WTC11 (cell line): ENCODE measurements around the gene MUC6. TPM values are rescaled to one million over a fixed set of nuclear protein-coding genes. Genes with fewer than 3 reads are reported as not detected.

ENCODE experiments used
- ATAC-seq: fragments of 200-7000 bp; cut with Tn5 transposase; 2 replicates; pipeline ENCODE4 v1.10.0; 2021; ENCODE audit warnings: mild to moderate bottlenecking, moderate library complexity
- CTCF ChIA-PET: fragments of 300-600 bp; sonication (Branson Sonifier 250); formaldehyde crosslinking; loops from one replicate; lab custom pipeline; 2021; ENCODE audit warnings: antibody characterized with exemption; lab: Charles Lee
- POLR2A ChIA-PET: fragments of 350-600 bp; sonication (Branson Sonifier 250); formaldehyde crosslinking; loops from one replicate; lab custom pipeline; 2021; ENCODE audit warnings: antibody characterized with exemption; lab: Charles Lee
- DNase-seq: peaks from one replicate; pipeline ENCODE4 v3.0.0; 2021; ENCODE audit warnings: low spot score
- H3K27ac Mint-ChIP-seq: 2 replicates; pipeline ENCODE4 v1.8.0; 2021; ENCODE audit warnings: mixed read lengths
- H3K27me3 Mint-ChIP-seq: 2 replicates; pipeline ENCODE4 v1.8.0; 2021; ENCODE audit warnings: low read depth, mild to moderate bottlenecking, moderate library complexity, mixed read lengths
- H3K36me3 Mint-ChIP-seq: 2 replicates; pipeline ENCODE4 v1.8.0; 2021; ENCODE audit warnings: mixed read lengths
- H3K4me1 Mint-ChIP-seq: 2 replicates; pipeline ENCODE4 v1.8.0; 2022; ENCODE audit warnings: mixed read lengths
- H3K4me3 Mint-ChIP-seq: 2 replicates; pipeline ENCODE4 v1.8.0; 2021; ENCODE audit warnings: mild to moderate bottlenecking, moderate library complexity, mixed read lengths
- H3K9me3 Mint-ChIP-seq: 2 replicates; pipeline ENCODE4 v1.8.0; 2021; ENCODE audit warnings: mixed read lengths
- CDX4 ChIP-seq: fragments of 250-450 bp; sonication (Bioruptor Pico); IDR thresholded peaks from 2 replicates; pipeline ENCODE4 v1.9.0; 2021; ENCODE audit warnings: moderate library complexity, mild to moderate bottlenecking, inconsistent platforms, borderline replicate concordance
- FOXK1 ChIP-seq: sonication (generic); formaldehyde crosslinking; IDR thresholded peaks from 2 replicates; pipeline ENCODE4 v1.8.0; 2022; ENCODE audit warnings: mild to moderate bottlenecking, moderate library complexity, missing genetic modification reagents
- JAZF1 ChIP-seq: fragments of 250-450 bp; sonication (Bioruptor Pico); IDR thresholded peaks from 2 replicates; pipeline ENCODE4 v1.9.0; 2021; ENCODE audit warnings: moderate library complexity, mild to moderate bottlenecking, inconsistent platforms
- NR1H2 ChIP-seq: sonication (generic); formaldehyde crosslinking; IDR thresholded peaks from 2 replicates; pipeline ENCODE4 v1.9.0; 2021; ENCODE audit warnings: mild to moderate bottlenecking, moderate library complexity, missing genetic modification reagents
- PRDM15 ChIP-seq: sonication (generic); formaldehyde crosslinking; IDR thresholded peaks from 2 replicates; pipeline ENCODE4 v1.8.0; 2022; ENCODE audit warnings: missing genetic modification reagents
- SOX15 ChIP-seq: fragments of 250-450 bp; sonication (Bioruptor Pico); IDR thresholded peaks from 2 replicates; pipeline ENCODE4 v1.9.0; 2021; ENCODE audit warnings: mild to moderate bottlenecking
- TEAD1 ChIP-seq: sonication (generic); formaldehyde crosslinking; IDR thresholded peaks from 2 replicates; pipeline ENCODE4 v1.8.0; 2022; ENCODE audit warnings: mild to moderate bottlenecking, missing genetic modification reagents
- TEAD4 ChIP-seq: sonication (generic); formaldehyde crosslinking; IDR thresholded peaks from 2 replicates; pipeline ENCODE4 v1.8.0; 2022; ENCODE audit warnings: mild to moderate bottlenecking, missing genetic modification reagents
- TP53 ChIP-seq: sonication (generic); formaldehyde crosslinking; IDR thresholded peaks from 2 replicates; pipeline ENCODE4 v1.8.1; 2023; ENCODE audit warnings: mild to moderate bottlenecking, missing genetic modification reagents
- USF2 ChIP-seq: sonication (generic); formaldehyde crosslinking; IDR thresholded peaks from 2 replicates; pipeline ENCODE4 v1.8.1; 2023; ENCODE audit warnings: mild to moderate bottlenecking, missing genetic modification reagents, moderate library complexity
- ZNF138 ChIP-seq: sonication (generic); formaldehyde crosslinking; conservative IDR thresholded peaks from 2 replicates; pipeline ENCODE4 v1.8.1; 2022; ENCODE audit warnings: mild to moderate bottlenecking, moderate library complexity, missing genetic modification reagents
- ZNF396 ChIP-seq: fragments of 250-450 bp; sonication (Bioruptor Pico); IDR thresholded peaks from 2 replicates; pipeline ENCODE4 v1.8.0; 2021; ENCODE audit warnings: mild to moderate bottlenecking, moderate library complexity, borderline replicate concordance
- ZNF416 ChIP-seq: fragments of 250-450 bp; sonication (Bioruptor Pico); IDR thresholded peaks from 2 replicates; pipeline ENCODE4 v1.9.0; 2021; ENCODE audit warnings: mild to moderate bottlenecking, inconsistent platforms
- total RNA-seq: library from RNA; stranded (reverse); gene quantifications from 3 replicates; pipeline ENCODE4 v1.2.3, GENCODE V29; 2021
- TF ChIP-seq, protein P1 (sequence below): sonication (generic); formaldehyde crosslinking; IDR thresholded peaks from 2 replicates; pipeline ENCODE4 v1.8.1; 2022; ENCODE audit warnings: mild to moderate bottlenecking, moderate library complexity, missing genetic modification reagents
- TF ChIP-seq, protein P2 (sequence below): sonication (generic); formaldehyde crosslinking; IDR thresholded peaks from 2 replicates; pipeline ENCODE4 v1.8.1; 2023; ENCODE audit warnings: mild to moderate bottlenecking, missing genetic modification reagents, borderline replicate concordance
- TF ChIP-seq, protein P3 (sequence below): sonication (generic); formaldehyde crosslinking; IDR thresholded peaks from 2 replicates; pipeline ENCODE4 v1.8.1; 2022; ENCODE audit warnings: mild to moderate bottlenecking, missing genetic modification reagents, moderate library complexity, borderline replicate concordance

The MUC6 gene
- total RNA-seq, 1 experiment from 2014 or later = 0.13 TPM

DNA sequence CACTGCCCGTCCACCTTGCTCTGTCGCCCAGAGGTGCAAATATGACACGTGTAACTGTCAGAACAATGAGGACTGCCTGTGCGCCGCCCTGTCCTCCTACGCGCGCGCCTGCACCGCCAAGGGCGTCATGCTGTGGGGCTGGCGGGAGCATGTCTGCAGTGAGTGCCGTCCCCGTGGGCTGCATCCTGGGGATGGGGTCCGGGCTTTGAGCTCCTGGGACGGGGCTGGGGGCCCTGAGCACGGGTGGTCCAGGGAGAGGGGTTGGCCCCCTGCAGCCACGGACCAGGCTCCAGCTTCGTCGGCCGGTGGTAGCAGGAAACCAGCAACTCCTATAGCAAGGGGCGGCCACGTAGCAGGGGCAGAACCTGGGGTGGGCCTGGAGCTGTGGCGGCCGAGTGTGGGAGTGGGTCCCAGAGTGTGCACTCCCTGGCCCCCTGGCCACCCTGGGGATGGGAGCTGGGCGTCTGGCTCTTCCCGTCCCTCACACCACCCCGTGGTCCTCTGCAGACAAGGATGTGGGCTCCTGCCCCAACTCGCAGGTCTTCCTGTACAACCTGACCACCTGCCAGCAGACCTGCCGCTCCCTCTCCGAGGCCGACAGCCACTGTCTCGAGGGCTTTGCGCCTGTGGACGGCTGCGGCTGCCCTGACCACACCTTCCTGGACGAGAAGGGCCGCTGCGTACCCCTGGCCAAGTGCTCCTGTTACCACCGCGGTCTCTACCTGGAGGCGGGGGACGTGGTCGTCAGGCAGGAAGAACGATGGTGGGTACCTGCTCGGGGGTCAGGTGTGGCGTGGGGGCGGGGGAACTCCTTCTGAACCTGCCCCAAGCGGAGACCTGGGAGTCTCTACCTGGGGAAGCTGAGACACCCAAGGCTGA, 48.3 kb upstream of the MUC6 start:
- Mint-ChIP-seq H3K4me1 (no peaks in the 10 kb centered on the region), H3K27me3 (no peaks in the 10 kb centered on the region; the same call in 1 of the 2 replicates), H3K36me3 (no peaks in the 10 kb centered on the region), H3K27ac (no peak overlapping the region), H3K9me3 (no peaks in the 10 kb centered on the region), H3K4me3 (no peak overlapping the region)
- TF ChIP-seq TEAD4 (CRISPR knock-in tag) (no peak), PRDM15 (CRISPR knock-in tag) (no peak), USF2 (CRISPR knock-in tag) (no peak), ZNF396 (CRISPR knock-in tag) (no peak), JAZF1 (CRISPR knock-in tag) (no peak), NR1H2 (CRISPR knock-in tag) (no peak), CDX4 (CRISPR knock-in tag) (no peak), ZNF416 (CRISPR knock-in tag) (no peak), ZNF138 (no peak), TP53 (no peak), FOXK1 (no peak), TEAD1 (no peak), SOX15 (CRISPR knock-in tag) (no peak)
- TF ChIP-seq, protein P1, sequence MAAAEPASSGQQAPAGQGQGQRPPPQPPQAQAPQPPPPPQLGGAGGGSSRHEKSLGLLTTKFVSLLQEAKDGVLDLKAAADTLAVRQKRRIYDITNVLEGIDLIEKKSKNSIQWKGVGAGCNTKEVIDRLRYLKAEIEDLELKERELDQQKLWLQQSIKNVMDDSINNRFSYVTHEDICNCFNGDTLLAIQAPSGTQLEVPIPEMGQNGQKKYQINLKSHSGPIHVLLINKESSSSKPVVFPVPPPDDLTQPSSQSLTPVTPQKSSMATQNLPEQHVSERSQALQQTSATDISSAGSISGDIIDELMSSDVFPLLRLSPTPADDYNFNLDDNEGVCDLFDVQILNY (CRISPR knock-in tag) = no peak
- TF ChIP-seq, protein P2, sequence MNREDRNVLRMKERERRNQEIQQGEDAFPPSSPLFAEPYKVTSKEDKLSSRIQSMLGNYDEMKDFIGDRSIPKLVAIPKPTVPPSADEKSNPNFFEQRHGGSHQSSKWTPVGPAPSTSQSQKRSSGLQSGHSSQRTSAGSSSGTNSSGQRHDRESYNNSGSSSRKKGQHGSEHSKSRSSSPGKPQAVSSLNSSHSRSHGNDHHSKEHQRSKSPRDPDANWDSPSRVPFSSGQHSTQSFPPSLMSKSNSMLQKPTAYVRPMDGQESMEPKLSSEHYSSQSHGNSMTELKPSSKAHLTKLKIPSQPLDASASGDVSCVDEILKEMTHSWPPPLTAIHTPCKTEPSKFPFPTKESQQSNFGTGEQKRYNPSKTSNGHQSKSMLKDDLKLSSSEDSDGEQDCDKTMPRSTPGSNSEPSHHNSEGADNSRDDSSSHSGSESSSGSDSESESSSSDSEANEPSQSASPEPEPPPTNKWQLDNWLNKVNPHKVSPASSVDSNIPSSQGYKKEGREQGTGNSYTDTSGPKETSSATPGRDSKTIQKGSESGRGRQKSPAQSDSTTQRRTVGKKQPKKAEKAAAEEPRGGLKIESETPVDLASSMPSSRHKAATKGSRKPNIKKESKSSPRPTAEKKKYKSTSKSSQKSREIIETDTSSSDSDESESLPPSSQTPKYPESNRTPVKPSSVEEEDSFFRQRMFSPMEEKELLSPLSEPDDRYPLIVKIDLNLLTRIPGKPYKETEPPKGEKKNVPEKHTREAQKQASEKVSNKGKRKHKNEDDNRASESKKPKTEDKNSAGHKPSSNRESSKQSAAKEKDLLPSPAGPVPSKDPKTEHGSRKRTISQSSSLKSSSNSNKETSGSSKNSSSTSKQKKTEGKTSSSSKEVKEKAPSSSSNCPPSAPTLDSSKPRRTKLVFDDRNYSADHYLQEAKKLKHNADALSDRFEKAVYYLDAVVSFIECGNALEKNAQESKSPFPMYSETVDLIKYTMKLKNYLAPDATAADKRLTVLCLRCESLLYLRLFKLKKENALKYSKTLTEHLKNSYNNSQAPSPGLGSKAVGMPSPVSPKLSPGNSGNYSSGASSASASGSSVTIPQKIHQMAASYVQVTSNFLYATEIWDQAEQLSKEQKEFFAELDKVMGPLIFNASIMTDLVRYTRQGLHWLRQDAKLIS = no peak
- TF ChIP-seq, protein P3, sequence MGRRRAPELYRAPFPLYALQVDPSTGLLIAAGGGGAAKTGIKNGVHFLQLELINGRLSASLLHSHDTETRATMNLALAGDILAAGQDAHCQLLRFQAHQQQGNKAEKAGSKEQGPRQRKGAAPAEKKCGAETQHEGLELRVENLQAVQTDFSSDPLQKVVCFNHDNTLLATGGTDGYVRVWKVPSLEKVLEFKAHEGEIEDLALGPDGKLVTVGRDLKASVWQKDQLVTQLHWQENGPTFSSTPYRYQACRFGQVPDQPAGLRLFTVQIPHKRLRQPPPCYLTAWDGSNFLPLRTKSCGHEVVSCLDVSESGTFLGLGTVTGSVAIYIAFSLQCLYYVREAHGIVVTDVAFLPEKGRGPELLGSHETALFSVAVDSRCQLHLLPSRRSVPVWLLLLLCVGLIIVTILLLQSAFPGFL (CRISPR knock-in tag) = no peak
- CTCF ChIA-PET = interaction anchor here (0.9 kb wide), 1 partner anchor 140 kb away, joined by 3 read pairs; no protein-coding TSS in a partner anchor
- no peak for ATAC-seq
- DNase-seq = peak; percentile 12
- POLR2A ChIA-PET = no interaction called here
